VCaP (cell line): Measurements from ENCODE around the gene ANKS3.

Experiments used
- H3K27ac ChIP-seq: fragments of 450-650 bp; 2 replicates; pipeline ENCODE4 v1.5.1; 2017
- TF ChIP-seq, protein P1 (sequence below): fragments of 450-650 bp; conservative IDR thresholded peaks from 2 replicates; pipeline ENCODE4 v1.5.1; 2017; ENCODE audit warnings: mild to moderate bottlenecking, moderate library complexity

Gene ANKS3

DNA sequence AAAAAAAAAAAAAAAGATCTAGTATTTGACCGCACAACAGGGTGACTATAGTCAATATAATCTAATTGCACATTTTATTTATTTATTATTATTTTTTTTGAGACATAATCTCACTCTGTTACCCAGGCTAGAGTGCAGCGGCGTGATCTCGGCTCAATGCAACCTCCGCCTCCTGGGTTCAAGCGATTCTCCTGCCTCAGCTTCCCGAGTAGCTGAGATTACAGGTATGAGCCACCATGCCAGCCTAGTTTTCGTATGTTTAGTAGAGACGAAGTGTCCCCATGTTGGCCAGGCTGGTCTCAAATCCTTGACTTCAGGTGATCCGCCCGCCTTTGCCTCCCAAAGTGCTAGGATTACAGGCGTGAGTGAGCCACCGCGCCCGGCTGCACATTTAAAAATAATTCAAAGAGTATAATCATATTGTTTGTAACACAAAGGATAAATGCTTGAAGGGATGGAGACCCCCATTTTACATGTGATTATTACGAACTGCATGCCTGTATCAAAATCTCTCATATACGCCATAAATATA lies 794 bp downstream of the ANKS3 start:
- TF ChIP-seq, protein P1, sequence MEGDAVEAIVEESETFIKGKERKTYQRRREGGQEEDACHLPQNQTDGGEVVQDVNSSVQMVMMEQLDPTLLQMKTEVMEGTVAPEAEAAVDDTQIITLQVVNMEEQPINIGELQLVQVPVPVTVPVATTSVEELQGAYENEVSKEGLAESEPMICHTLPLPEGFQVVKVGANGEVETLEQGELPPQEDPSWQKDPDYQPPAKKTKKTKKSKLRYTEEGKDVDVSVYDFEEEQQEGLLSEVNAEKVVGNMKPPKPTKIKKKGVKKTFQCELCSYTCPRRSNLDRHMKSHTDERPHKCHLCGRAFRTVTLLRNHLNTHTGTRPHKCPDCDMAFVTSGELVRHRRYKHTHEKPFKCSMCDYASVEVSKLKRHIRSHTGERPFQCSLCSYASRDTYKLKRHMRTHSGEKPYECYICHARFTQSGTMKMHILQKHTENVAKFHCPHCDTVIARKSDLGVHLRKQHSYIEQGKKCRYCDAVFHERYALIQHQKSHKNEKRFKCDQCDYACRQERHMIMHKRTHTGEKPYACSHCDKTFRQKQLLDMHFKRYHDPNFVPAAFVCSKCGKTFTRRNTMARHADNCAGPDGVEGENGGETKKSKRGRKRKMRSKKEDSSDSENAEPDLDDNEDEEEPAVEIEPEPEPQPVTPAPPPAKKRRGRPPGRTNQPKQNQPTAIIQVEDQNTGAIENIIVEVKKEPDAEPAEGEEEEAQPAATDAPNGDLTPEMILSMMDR = no peak
- peak overlapping the region; percentile 79 for H3K27ac ChIP-seq

DNA sequence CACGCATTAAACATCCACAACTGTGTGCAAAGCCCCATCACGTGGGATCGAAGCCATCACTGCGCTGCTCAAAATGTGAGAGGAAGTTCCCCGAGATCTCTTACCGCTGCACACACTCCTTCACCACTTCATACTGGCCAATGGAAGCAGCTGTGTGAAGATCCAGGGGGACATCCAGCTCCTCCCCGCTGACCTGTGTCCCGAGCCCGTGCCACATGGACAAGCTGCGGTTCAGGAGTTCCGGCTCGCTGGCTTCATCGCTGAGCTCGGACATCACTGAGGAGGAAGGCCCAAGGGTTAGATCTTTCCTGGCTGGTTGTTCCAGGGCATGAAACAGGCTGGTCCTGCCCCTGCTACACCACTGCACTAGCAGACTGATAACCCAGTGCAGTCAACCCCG lies 4.2 kb downstream of the ANKS3 start:
- TF ChIP-seq, protein P1 = no peak
- no peak overlapping the region for H3K27ac ChIP-seq

DNA sequence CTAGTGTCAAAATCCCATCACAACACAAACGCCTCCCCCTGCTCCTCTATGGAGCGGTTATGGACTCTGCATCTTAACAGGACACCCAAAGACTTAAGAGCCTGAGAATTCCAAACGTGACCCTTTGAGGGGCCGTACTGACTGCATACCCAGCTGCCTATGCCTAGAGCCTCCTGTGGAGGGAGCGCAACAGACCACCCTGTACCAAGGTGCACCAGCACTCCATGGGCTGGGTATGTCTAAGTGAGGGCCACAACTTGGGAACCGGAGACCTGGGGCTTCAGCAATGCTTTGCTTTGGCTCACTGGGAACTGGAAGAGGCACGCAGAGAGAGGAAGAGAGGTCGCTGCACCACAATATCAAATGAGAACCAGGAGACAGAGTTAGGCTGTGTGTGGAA lies 5.4 kb downstream of the ANKS3 start:
- H3K27ac ChIP-seq = no peak overlapping the region
- TF ChIP-seq, protein P1 = no peak

DNA sequence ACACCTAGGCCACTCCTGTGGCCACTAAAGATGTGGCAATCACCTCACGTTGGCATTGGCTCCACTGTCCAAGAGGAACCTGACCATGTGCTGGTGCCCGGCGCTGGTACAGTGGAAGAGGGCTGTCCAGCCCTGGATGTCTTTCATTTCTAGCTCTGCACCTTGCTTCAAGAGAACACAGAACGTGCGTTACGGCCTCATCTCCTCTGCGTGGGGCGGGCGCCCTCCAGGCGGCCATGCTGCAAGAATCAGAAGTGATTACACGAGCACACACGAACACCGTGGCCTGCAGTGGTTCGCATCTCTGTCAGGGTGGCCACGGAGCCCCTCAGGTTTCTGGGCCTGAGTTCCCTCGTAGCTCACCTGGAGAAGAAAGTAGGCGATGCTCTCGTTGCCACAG lies 7.5 kb downstream of the ANKS3 start:
- H3K27ac ChIP-seq = no peak overlapping the region
- TF ChIP-seq, protein P1 = no peak

DNA sequence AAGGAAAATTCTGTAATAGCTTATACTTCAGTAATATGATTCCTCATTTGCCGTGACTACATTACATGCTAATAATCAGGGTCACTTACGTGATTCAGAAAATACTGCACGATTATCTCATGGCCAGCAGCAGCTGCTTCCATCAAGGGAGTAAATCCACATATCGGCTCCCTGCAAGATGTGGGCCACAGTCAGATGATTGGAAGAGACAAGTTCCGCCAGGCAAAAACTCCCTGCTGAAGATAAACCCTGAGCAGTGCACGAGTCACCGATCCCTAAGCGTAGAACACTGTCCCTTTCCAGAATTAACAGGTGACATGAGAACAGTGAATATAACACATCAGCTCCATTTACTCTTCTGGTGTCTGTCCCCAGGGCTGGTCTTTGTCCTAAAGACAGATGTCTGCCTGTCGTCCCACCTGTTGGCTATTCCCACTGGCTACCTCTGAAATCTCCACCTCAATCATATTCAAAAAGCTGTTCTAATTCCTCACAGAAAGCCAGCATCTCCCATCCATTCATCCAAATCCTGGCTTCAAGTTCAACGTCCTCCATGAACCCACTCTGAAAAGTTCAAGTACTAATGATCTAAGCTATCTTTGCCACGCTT lies 9.3 kb downstream of the ANKS3 start:
- TF ChIP-seq, protein P1 = no peak

DNA sequence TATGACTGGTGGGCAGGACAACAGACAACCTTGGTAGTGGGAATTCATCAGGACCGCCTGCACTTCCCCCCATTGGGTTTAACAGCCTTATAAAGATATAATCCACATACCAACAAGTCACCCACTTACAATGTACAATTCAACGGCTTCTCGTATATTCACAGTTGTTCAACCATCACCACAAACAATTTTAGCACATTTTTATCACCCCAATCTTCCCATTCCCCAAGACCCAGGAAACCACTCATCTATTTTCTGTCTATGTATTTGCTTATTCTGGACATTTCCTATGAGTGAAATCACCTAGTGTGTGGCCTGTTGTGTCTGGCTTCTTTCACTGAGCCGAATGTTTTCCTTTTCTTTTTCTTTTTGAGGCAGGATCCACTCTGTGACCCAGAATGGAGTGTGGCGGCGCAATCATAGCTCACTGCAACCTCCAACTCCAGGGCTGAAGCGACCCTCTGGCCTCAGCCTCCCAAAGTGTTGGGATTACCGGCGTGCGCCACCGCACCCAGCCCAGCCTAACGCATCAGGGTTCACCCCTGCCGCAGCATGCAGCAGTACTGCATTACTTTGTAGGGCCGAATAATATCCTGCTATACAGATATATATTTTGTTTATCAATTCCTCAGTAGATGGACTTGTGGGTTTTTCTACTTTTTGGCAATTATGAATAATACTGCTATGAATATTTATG lies 10.9 kb downstream of the ANKS3 start:
- TF ChIP-seq, protein P1 = no peak
- H3K27ac ChIP-seq = no peak overlapping the region

More for the DNA sequence above, 9.3 kb downstream of the ANKS3 start:
- H3K27ac ChIP-seq = no peak overlapping the region

DNA sequence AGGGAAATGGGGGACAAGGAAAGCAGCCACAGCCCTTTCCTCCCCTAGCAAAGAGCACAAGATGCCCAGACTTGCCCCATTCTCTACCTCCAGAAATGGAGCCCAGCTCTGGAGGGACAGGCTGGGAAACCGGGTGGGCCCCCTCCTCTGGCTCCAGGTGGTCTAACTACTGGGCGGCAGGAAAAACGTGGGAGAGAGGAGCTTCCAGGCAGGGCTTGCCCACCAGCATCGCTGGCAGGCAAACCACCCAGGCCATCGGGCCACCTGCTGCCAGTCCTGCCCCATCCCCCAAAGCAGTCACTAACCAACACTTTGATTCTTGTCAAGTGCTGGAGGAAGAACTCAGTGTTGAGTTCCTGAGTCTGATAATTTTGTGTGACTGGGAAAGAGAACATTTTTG lies 15.6 kb downstream of the ANKS3 start:
- TF ChIP-seq, protein P1 = no peak
- H3K27ac ChIP-seq = no peak overlapping the region
